GM19324 (cell line): ENCODE results near the gene SLC9A1.

Experiments used
- ATAC-seq: cut with Tn5 transposase; IDR thresholded peaks from one replicate; pipeline ENCODE4 v1.9.1; 2021; ENCODE audit warnings: mild to moderate bottlenecking, moderate library complexity; ENCODE audit not compliant: unreplicated experiment, low FRiP score

Gene SLC9A1

GRCh38 chr1:27108588-27108987 is 46.3 kb downstream of the SLC9A1 start:
- no peak for ATAC-seq

- no peak for ATAC-seq
These were observed 48.2 kb downstream of the SLC9A1 start for GRCh38 chr1:27106561-27107323.

GRCh38 chr1:27105018-27105417 is 49.9 kb downstream of the SLC9A1 start:
- no peak for ATAC-seq

GRCh38 chr1:27103498-27103897 is 51.4 kb downstream of the SLC9A1 start:
- no peak for ATAC-seq

- no peak for ATAC-seq
These were observed 52.0 kb downstream of the SLC9A1 start for GRCh38 chr1:27102707-27103468.

- ATAC-seq: no peak
These were observed 52.7 kb downstream of the SLC9A1 start for GRCh38 chr1:27102134-27102706.

- no peak for ATAC-seq
These were observed 53.2 kb downstream of the SLC9A1 start for GRCh38 chr1:27101696-27102095.

GRCh38 chr1:27101054-27101491 is 53.9 kb downstream of the SLC9A1 start:
- ATAC-seq: no peak

GRCh38 chr1:27100335-27101053 is 54.4 kb downstream of the SLC9A1 start:
- ATAC-seq: no peak

GRCh38 chr1:27099587-27100334 is 55.2 kb downstream of the SLC9A1 start:
- no peak for ATAC-seq

- no peak for ATAC-seq
These were observed 55.8 kb downstream of the SLC9A1 start for GRCh38 chr1:27099135-27099586.

- no peak for ATAC-seq
These were observed 56.3 kb downstream of the SLC9A1 start for GRCh38 chr1:27098431-27099134.

GRCh38 chr1:27097484-27097917 is 57.4 kb downstream of the SLC9A1 start:
- ATAC-seq: no peak

GRCh38 chr1:27095576-27095975 is 59.3 kb downstream of the SLC9A1 start:
- ATAC-seq: no peak

GRCh38 chr1:27092888-27093287 is 62.0 kb downstream of the SLC9A1 start:
- ATAC-seq: no peak

- ATAC-seq: no peak
These were observed 64.0 kb downstream of the SLC9A1 start for GRCh38 chr1:27090911-27091310.

GRCh38 chr1:27087371-27088220 is 67.3 kb downstream of the SLC9A1 start:
- no peak for ATAC-seq

- no peak for ATAC-seq
These were observed 68.3 kb downstream of the SLC9A1 start for GRCh38 chr1:27086628-27087027.
